ENCODE data around the gene SYT11.
"Not testable (repeated sequence)": the region's sequence is repeated elsewhere in the genome, so short reads cannot be mapped to it uniquely, and the experiment has no call there.

The SYT11 gene

DNA sequence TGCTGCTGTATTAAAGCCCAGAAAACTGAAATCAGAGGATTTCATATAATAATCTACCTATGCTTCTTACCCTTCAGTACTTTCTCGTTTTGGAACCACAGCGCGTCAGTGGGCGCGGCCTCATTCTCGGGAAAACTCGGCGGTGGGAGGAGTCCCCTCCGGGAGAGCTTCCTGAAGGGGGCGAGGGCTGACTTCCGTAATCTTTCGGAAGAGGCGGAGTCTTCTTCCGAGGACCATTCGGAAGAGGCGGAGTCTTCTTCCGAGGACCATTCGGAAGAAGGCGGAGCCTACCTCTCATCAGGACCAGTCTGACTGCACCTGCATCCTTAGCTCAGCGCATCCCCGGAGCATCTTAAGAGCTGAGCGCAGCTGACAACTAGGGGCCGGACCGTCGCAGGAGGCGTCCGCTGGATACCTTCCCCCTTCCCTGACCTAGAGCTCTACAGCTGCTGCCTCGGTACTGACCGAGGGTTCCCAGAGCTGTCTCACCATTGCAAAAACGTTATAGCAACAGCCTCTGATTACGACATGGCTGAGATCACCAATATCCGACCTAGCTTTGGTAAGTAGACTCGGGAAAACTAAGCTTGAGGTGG, at the start of gene SYT11:
TSS of gene SYT11 (plus strand) at position 334 of the 596 bp plus-strand sequence. CDS start at position 529, 195 bp downstream.
- H3K36me3 ChIP-seq (ENCODE audit: control insufficient read depth, insufficient read depth, low read length) = peaks cover 12% of the 10 kb centered on the region
- H3K4me3 ChIP-seq (ENCODE audit: low read depth, low read length) = peak within 1 kb of the TSS; percentile 62
- H3K27me3 ChIP-seq (ENCODE audit: control insufficient read depth, insufficient read depth, low read length) = no peaks in the 10 kb centered on the region
- 0 out of 2 replicates have a peak, but pooled peaks cover 5% of the 10 kb centered on the region for H3K4me1 ChIP-seq (ENCODE audit: control insufficient read depth, insufficient read depth, low read length)
- H3K9ac ChIP-seq (ENCODE audit: low read depth, low read length) = 0 out of 2 replicates have a peak within 1 kb of the TSS, but pooled peaks have one; percentile 49
- H3K27ac ChIP-seq (ENCODE audit: low read depth, low read length) = peak within 1 kb of the TSS; percentile 75
- H3K9me3 ChIP-seq (ENCODE audit: control insufficient read depth, insufficient read depth, low read length) = no peaks in the 10 kb centered on the region

GRCh38 chr1:155812878-155813277, 46.5 kb upstream of the SYT11 start:
- Histone ChIP-seq H3K9ac (ENCODE audit: low read depth, low read length) (no peak overlapping the region), H3K9me3 (ENCODE audit: control insufficient read depth, insufficient read depth, low read length) (no peaks in the 10 kb centered on the region), H3K4me3 (ENCODE audit: low read depth, low read length) (no peak overlapping the region), H3K27ac (ENCODE audit: low read depth, low read length) (no peak overlapping the region), H3K4me1 (ENCODE audit: control insufficient read depth, insufficient read depth, low read length) (no peaks in the 10 kb centered on the region; the same call in 1 of the 2 replicates), H3K27me3 (ENCODE audit: control insufficient read depth, insufficient read depth, low read length) (no peaks in the 10 kb centered on the region), H3K36me3 (ENCODE audit: control insufficient read depth, insufficient read depth, low read length) (peaks cover 67% of the 10 kb centered on the region)

DNA sequence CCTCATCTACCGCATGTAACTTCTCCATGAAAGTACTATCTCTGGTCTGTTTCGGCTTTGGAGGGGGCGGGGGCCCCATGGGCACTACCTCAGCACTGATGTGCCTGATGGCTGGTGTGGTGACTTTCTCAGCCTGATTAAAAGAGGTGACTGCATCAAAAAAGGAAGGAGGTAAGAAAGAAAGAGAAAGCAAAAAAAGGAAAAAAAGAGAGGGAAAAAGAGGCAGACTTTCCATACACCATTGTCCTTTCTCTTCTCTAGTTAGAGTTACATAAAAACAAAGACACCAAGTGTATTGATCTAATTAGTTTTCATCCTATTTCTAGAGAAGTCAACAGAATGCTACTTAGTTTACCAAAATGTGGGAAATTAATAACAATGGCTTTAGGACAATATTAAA, 45.7 kb upstream of the SYT11 start:
- Histone ChIP-seq H3K4me3 (ENCODE audit: low read depth, low read length) (no peak overlapping the region), H3K9ac (ENCODE audit: low read depth, low read length) (no peak overlapping the region), H3K27me3 (ENCODE audit: control insufficient read depth, insufficient read depth, low read length) (no peaks in the 10 kb centered on the region), H3K9me3 (ENCODE audit: control insufficient read depth, insufficient read depth, low read length) (no peaks in the 10 kb centered on the region), H3K27ac (ENCODE audit: low read depth, low read length) (no peak overlapping the region), H3K4me1 (ENCODE audit: control insufficient read depth, insufficient read depth, low read length) (no peaks in the 10 kb centered on the region; the same call in 1 of the 2 replicates), H3K36me3 (ENCODE audit: control insufficient read depth, insufficient read depth, low read length) (peaks cover 68% of the 10 kb centered on the region)

- Histone ChIP-seq H3K36me3 (ENCODE audit: control insufficient read depth, insufficient read depth, low read length) (peaks cover 78% of the 10 kb centered on the region), H3K9ac (ENCODE audit: low read depth, low read length) (no peak overlapping the region)
These were observed 43.0 kb upstream of the SYT11 start for GRCh38 chr1:155816351-155816750.

DNA sequence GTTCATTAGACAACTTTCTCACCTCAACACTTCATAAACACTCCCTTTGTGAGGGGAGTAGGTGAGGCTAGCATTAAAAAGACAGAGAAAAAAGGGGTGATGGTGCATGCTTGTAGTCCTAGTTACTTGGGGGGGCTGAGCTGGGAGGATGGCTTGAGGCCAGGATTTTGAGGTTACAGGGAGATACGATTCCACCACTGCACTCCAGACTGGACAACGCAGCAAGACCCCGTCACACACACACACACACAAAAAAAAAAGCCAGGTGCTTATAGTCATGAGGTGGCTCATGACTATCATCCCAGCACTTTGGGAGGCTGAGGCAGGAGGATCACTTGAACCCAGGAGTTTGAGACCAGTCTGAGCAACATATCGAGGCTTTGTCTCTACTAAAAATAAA, 31.9 kb upstream of the SYT11 start:
- Histone ChIP-seq H3K36me3 (ENCODE audit: control insufficient read depth, insufficient read depth, low read length) (peaks cover 37% of the 10 kb centered on the region), H3K4me3 (ENCODE audit: low read depth, low read length) (no peak overlapping the region), H3K9me3 (ENCODE audit: control insufficient read depth, insufficient read depth, low read length) (no peaks in the 10 kb centered on the region), H3K27ac (ENCODE audit: low read depth, low read length) (no peak overlapping the region), H3K9ac (ENCODE audit: low read depth, low read length) (no peak overlapping the region), H3K4me1 (ENCODE audit: control insufficient read depth, insufficient read depth, low read length) (no peaks in the 10 kb centered on the region), H3K27me3 (ENCODE audit: control insufficient read depth, insufficient read depth, low read length) (no peaks in the 10 kb centered on the region)

More at GRCh38 chr1:155816351-155816750, 43.0 kb upstream of the SYT11 start:
- H3K9me3 ChIP-seq (ENCODE audit: control insufficient read depth, insufficient read depth, low read length) = no peaks in the 10 kb centered on the region
- no peak overlapping the region for H3K27ac ChIP-seq (ENCODE audit: low read depth, low read length)
- H3K4me1 ChIP-seq (ENCODE audit: control insufficient read depth, insufficient read depth, low read length) = no peaks in the 10 kb centered on the region; the same call in 1 of the 2 replicates
- no peak overlapping the region for H3K4me3 ChIP-seq (ENCODE audit: low read depth, low read length)
- H3K27me3 ChIP-seq (ENCODE audit: control insufficient read depth, insufficient read depth, low read length) = no peaks in the 10 kb centered on the region

GRCh38 chr1:155831279-155831976, 27.9 kb upstream of the SYT11 start:
- Histone ChIP-seq H3K9me3 (ENCODE audit: control insufficient read depth, insufficient read depth, low read length) (no peaks in the 10 kb centered on the region), H3K27me3 (ENCODE audit: control insufficient read depth, insufficient read depth, low read length) (no peaks in the 10 kb centered on the region), H3K4me3 (ENCODE audit: low read depth, low read length) (no peak overlapping the region), H3K36me3 (ENCODE audit: control insufficient read depth, insufficient read depth, low read length) (peaks cover 9% of the 10 kb centered on the region; the same call in 1 of the 2 replicates), H3K27ac (ENCODE audit: low read depth, low read length) (no peak overlapping the region), H3K4me1 (ENCODE audit: control insufficient read depth, insufficient read depth, low read length) (0 out of 2 replicates have a peak, but pooled peaks cover 3% of the 10 kb centered on the region), H3K9ac (ENCODE audit: low read depth, low read length) (no peak overlapping the region)

DNA sequence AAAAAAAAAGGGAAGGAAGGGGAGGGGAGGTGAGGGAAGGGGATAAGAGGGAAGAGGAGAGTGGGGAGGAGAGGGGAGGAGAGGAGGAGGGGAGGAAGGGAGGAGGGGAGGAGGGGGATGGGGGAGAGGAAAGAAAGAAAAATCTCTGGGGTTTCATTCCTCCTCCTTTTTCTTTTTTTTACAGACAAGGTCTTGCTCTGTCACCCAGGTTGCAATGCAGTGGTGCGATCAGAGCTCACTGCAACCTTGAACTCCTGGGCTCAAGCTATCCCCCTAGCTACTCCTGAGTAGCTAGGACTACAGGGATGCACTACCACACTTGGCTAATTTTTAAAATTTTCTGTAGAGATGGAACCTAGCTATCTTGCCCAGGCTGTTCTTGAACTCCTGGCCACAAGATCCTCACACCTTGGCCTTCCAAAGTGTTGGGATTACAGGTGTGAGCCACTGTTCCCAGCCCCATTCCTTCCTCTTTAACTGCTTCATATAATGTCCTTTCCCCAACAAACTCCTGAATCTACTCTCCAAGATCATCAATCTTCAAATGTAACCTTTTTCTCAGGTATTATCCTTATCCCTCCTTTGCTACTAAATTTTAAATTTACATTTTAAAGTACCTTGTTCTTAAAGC, 25.6 kb upstream of the SYT11 start:
- Histone ChIP-seq H3K4me1 (ENCODE audit: control insufficient read depth, insufficient read depth, low read length) (0 out of 2 replicates have a peak, but pooled peaks cover 3% of the 10 kb centered on the region), H3K27ac (ENCODE audit: low read depth, low read length) (peak overlapping the region; percentile 91), H3K36me3 (ENCODE audit: control insufficient read depth, insufficient read depth, low read length) (peaks cover 4% of the 10 kb centered on the region; the same call in 1 of the 2 replicates), H3K27me3 (ENCODE audit: control insufficient read depth, insufficient read depth, low read length) (no peaks in the 10 kb centered on the region), H3K9ac (ENCODE audit: low read depth, low read length) (no peak overlapping the region), H3K4me3 (ENCODE audit: low read depth, low read length) (no peak overlapping the region), H3K9me3 (ENCODE audit: control insufficient read depth, insufficient read depth, low read length) (no peaks in the 10 kb centered on the region)

GRCh38 chr1:155834296-155834926, 25.0 kb upstream of the SYT11 start:
- Histone ChIP-seq H3K9me3 (ENCODE audit: control insufficient read depth, insufficient read depth, low read length) (no peaks in the 10 kb centered on the region), H3K36me3 (ENCODE audit: control insufficient read depth, insufficient read depth, low read length) (peaks cover 4% of the 10 kb centered on the region; the same call in 1 of the 2 replicates), H3K27me3 (ENCODE audit: control insufficient read depth, insufficient read depth, low read length) (no peaks in the 10 kb centered on the region), H3K9ac (ENCODE audit: low read depth, low read length) (peak overlapping the region; percentile 45), H3K4me3 (ENCODE audit: low read depth, low read length) (peak overlapping the region; percentile 24; the same call in 1 of the 2 replicates), H3K27ac (ENCODE audit: low read depth, low read length) (peak overlapping the region; percentile 91), H3K4me1 (ENCODE audit: control insufficient read depth, insufficient read depth, low read length) (0 out of 2 replicates have a peak, but pooled peaks cover 3% of the 10 kb centered on the region)

- not testable (repeated sequence) for H3K9ac ChIP-seq (ENCODE audit: low read depth, low read length); H3K4me3 ChIP-seq (ENCODE audit: low read depth, low read length); H3K9me3 ChIP-seq (ENCODE audit: control insufficient read depth, insufficient read depth, low read length); H3K4me1 ChIP-seq (ENCODE audit: control insufficient read depth, insufficient read depth, low read length); H3K36me3 ChIP-seq (ENCODE audit: control insufficient read depth, insufficient read depth, low read length); H3K27me3 ChIP-seq (ENCODE audit: control insufficient read depth, insufficient read depth, low read length)
- H3K27ac ChIP-seq (ENCODE audit: low read depth, low read length) = peak overlapping the region; percentile 91
These were observed 24.4 kb upstream of the SYT11 start for GRCh38 chr1:155834927-155835399.

DNA sequence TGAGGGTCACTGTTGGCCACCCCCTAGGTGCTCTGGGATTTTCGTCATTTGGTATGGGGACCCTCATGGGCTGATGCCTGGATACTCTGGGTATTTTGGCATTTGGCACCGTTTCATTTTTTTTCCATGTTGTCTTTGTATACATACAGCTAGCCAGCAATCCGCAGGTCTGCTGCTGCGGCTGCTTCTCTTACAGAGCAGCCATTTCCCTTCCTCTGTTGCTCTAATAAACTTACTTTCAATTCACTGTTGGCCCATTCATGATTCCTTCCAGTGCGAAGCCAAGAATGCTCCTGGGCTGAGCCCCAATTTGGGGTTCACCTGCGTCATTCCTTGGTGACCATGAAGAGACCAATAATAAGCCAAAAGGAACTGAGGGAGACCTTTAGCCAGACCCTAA, 23.8 kb upstream of the SYT11 start:
- no peaks in the 10 kb centered on the region for H3K27me3 ChIP-seq (ENCODE audit: control insufficient read depth, insufficient read depth, low read length)
- H3K27ac ChIP-seq (ENCODE audit: low read depth, low read length) = peak overlapping the region; percentile 19

More for the DNA sequence above, 23.8 kb upstream of the SYT11 start:
- Histone ChIP-seq H3K9ac (ENCODE audit: low read depth, low read length) (no peak overlapping the region), H3K4me1 (ENCODE audit: control insufficient read depth, insufficient read depth, low read length) (0 out of 2 replicates have a peak, but pooled peaks cover 3% of the 10 kb centered on the region), H3K36me3 (ENCODE audit: control insufficient read depth, insufficient read depth, low read length) (peaks cover 4% of the 10 kb centered on the region; the same call in 1 of the 2 replicates), H3K9me3 (ENCODE audit: control insufficient read depth, insufficient read depth, low read length) (no peaks in the 10 kb centered on the region), H3K4me3 (ENCODE audit: low read depth, low read length) (no peak overlapping the region)
